ENCODE measurements around the gene WDR77. TPM values are rescaled to one million over a fixed set of nuclear protein-coding genes. Genes with fewer than 3 reads are reported as not detected.

Gene WDR77
- total and polyA plus RNA-seq, 2 of the 13 experiments (the other 11 are each of a cell fraction or from before 2014, with no cell fraction given), result 90.6 to 108 TPM

GRCh38 chr1:111441573-111442192 is 7.4 kb downstream of the WDR77 start (continued):
- no peak for TF ChIP-seq ZC3H4 (CRISPR knock-in tag; IDR thresholded peaks at IDR 0.05; ENCODE audit: borderline replicate concordance)
- no peak for TF ChIP-seq IRF1 (CRISPR knock-in tag; IDR thresholded peaks at IDR 0.05; ENCODE audit: low read depth)
- TF ChIP-seq ZNF556 (CRISPR knock-in tag; IDR thresholded peaks at IDR 0.05; ENCODE audit: borderline replicate concordance), result no peak
- TF ChIP-seq SMAD9 (CRISPR knock-in tag; IDR thresholded peaks at IDR 0.05), result no peak
- TF ChIP-seq ZNF607 (CRISPR knock-in tag; IDR thresholded peaks at IDR 0.05; ENCODE audit: borderline replicate concordance), result no peak
- peak; percentile 52 for TF ChIP-seq XRCC5 (optimal IDR thresholded peaks at IDR 0.05; ENCODE audit: low read length)
- TF ChIP-seq PATZ1 (CRISPR knock-in tag; IDR thresholded peaks at IDR 0.05), result 0 out of 2 replicates have a peak, but pooled peaks have one; percentile 39
- TF ChIP-seq CTCF (CRISPR knock-in tag; IDR thresholded peaks at IDR 0.05), result peak; percentile 74
- TF ChIP-seq MEF2D (CRISPR knock-in tag; IDR thresholded peaks at IDR 0.05), result 0 out of 2 replicates have a peak, but pooled peaks have one; percentile 30
- no peak for TF ChIP-seq ZNF781 (CRISPR knock-in tag; IDR thresholded peaks at IDR 0.05; ENCODE audit: borderline replicate concordance, not compliant biosample characterization)
- peak; percentile 93 for TF ChIP-seq ESRRA (CRISPR knock-in tag; IDR thresholded peaks at IDR 0.05; ENCODE audit: low read depth)
- TF ChIP-seq ZFP1 (CRISPR knock-in tag; IDR thresholded peaks at IDR 0.05), result no peak
- peak; percentile 47; the same call in 1 of the 2 replicates for TF ChIP-seq RAD21 (CRISPR knock-in tag; IDR thresholded peaks at IDR 0.05)
- no peak for TF ChIP-seq GFI1 (CRISPR knock-in tag; IDR thresholded peaks at IDR 0.05; ENCODE audit: borderline replicate concordance)
- no peak for TF ChIP-seq SOX6 (IDR thresholded peaks at IDR 0.05)
- peak; percentile 34 for TF ChIP-seq SOX6 (CRISPR knock-in tag; IDR thresholded peaks at IDR 0.05)
- TF ChIP-seq BRCA1 (CRISPR knock-in tag; IDR thresholded peaks at IDR 0.05), result no peak
- no peak for TF ChIP-seq ZBTB37 (CRISPR knock-in tag; IDR thresholded peaks at IDR 0.05)
- TF ChIP-seq ZNF710 (CRISPR knock-in tag; IDR thresholded peaks at IDR 0.05; ENCODE audit: borderline replicate concordance), result 0 out of 2 replicates have a peak, but pooled peaks have one; percentile 32
- no peak for TF ChIP-seq ZNF614 (CRISPR knock-in tag; IDR thresholded peaks at IDR 0.05; ENCODE audit: borderline replicate concordance)
- TF ChIP-seq ZNF572 (CRISPR knock-in tag; IDR thresholded peaks at IDR 0.05), result no peak

All from HepG2 (cell line).